Keratinocyte (primary cell): ENCODE data around the gene SKAP1. TPM values are rescaled to one million over a fixed set of nuclear protein-coding genes. Genes with fewer than 3 reads are reported as not detected.

ENCODE experiments used
- DNase-seq: peaks from one replicate; pipeline ENCODE4 v3.0.0-alpha.2; 2011; ENCODE audit warnings: low read depth, missing footprints, low spot score
- FAIRE-seq: peaks from 2 replicates; lab custom pipeline; 2011; peaks lifted over from hg19 to GRCh38; lab: Jason Lieb, UNC
- H2AFZ ChIP-seq: 2 replicates; pipeline ENCODE4 v1.6.0; 2012; ENCODE audit warnings: low read length, control low read depth, inconsistent platforms; ENCODE audit not compliant: control insufficient read depth
- H3K27ac ChIP-seq: 2 replicates; pipeline ENCODE4 v1.5.1; 2011; ENCODE audit warnings: low read length; ENCODE audit not compliant: control insufficient read depth, insufficient read depth
- H3K27me3 ChIP-seq: 3 replicates; pipeline ENCODE4 v1.6.0; 2011; ENCODE audit warnings: low read length; ENCODE audit not compliant: control insufficient read depth, insufficient read depth; ENCODE audit errors: extremely low read depth
- H3K36me3 ChIP-seq, 2 experiments: 2 replicates in 1 of 2; 3 replicates in 1 of 2; pipeline ENCODE4 v1.5.1; 2011; ENCODE audit warnings: low read length in 2 of 2, mild to moderate bottlenecking in 1 of 2; ENCODE audit not compliant: control insufficient read depth in 2 of 2, insufficient read depth in 2 of 2; ENCODE audit errors: extremely low read depth in 1 of 2
- H3K4me1 ChIP-seq: 3 replicates; pipeline ENCODE4 v1.5.1; 2011; ENCODE audit warnings: low read length; ENCODE audit not compliant: control insufficient read depth, insufficient read depth; ENCODE audit errors: extremely low read depth
- H3K4me2 ChIP-seq: 3 replicates; pipeline ENCODE4 v1.6.0; 2011; ENCODE audit warnings: low read depth, low read length; ENCODE audit not compliant: control insufficient read depth, insufficient read depth; ENCODE audit errors: extremely low read depth
- H3K4me3 ChIP-seq, 3 experiments: fragments of 200-600 bp in 1 of 3; sonication (generic) in 1 of 3; 2 replicates in 2 of 3; 3 replicates in 1 of 3; pipeline ENCODE4 v1.5.1; 2011 to 2016; ENCODE audit warnings: low read length in 3 of 3, mild to moderate bottlenecking in 3 of 3, control low read depth in 2 of 3, inconsistent platforms in 1 of 3, low read depth in 1 of 3, mixed read lengths in 1 of 3, mixed run types in 1 of 3, moderate library complexity in 1 of 3; ENCODE audit not compliant: control insufficient read depth in 2 of 3, insufficient read depth in 2 of 3; ENCODE audit errors: extremely low read depth in 1 of 3
- H3K79me2 ChIP-seq: 2 replicates; pipeline ENCODE4 v1.6.0; 2012; ENCODE audit warnings: low read length; ENCODE audit not compliant: control insufficient read depth, insufficient read depth
- H3K9ac ChIP-seq: 3 replicates; pipeline ENCODE4 v1.6.0; 2011; ENCODE audit warnings: low read length; ENCODE audit not compliant: control insufficient read depth, insufficient read depth; ENCODE audit errors: extremely low read depth
- H3K9me1 ChIP-seq: 3 replicates; pipeline ENCODE4 v1.6.0; 2011; ENCODE audit warnings: low read length; ENCODE audit not compliant: control insufficient read depth, insufficient read depth; ENCODE audit errors: extremely low read depth
- H3K9me3 ChIP-seq: 2 replicates; pipeline ENCODE4 v1.5.1; 2012; ENCODE audit warnings: low read depth, low read length; ENCODE audit not compliant: control insufficient read depth
- H4K20me1 ChIP-seq: 3 replicates; pipeline ENCODE4 v1.6.0; 2011; ENCODE audit warnings: low read length; ENCODE audit not compliant: control insufficient read depth, insufficient read depth; ENCODE audit errors: extremely low read depth
- EZH2 ChIP-seq: IDR thresholded peaks from one replicate; pipeline ENCODE4 v1.6.1; 2012; ENCODE audit warnings: inconsistent platforms, mild to moderate bottlenecking, low read length, moderate library complexity
- dilution Hi-C: fragments of 300-500 bp; cut with MboI; formaldehyde crosslinking; loops from one replicate; pipeline ENCODE4 v1.7.0; 2020; ENCODE audit warnings: low sequenced_read_pairs; ENCODE audit not compliant: extremely low pct_ligation_motif_present
- polyA plus RNA-seq, 5 experiments: library from polyadenylated mRNA; depleted of rRNA in 3 of 5; stranded (reverse) in 3 of 5; stranded (forward) in 1 of 5; unstranded in 1 of 5; fragments of >200 nt; gene quantifications; 1 replicate in 1 of 5; 2 replicates in 3 of 5; 3 replicates in 1 of 5; pipeline versions ENCODE4 v1.2.1 to v1.2.3, GENCODE V29; 2011 to 2012; ENCODE audit warnings: missing spikeins in 2 of 5, low read depth in 1 of 5, low replicate concordance in 1 of 5
- TF ChIP-seq, protein P1 (sequence below), 3 experiments: IDR thresholded peaks in 1 of 3; conservative IDR thresholded peaks in 1 of 3; optimal IDR thresholded peaks in 1 of 3; 2 replicates in 2 of 3; 3 replicates in 1 of 3; pipeline versions ENCODE3 to v1.5.1; 2011; ENCODE audit warnings: low read length in 3 of 3, mild to moderate bottlenecking in 3 of 3, moderate library complexity in 2 of 3, control low read depth in 1 of 3, inconsistent platforms in 1 of 3; ENCODE audit not compliant: insufficient read depth in 2 of 3; ENCODE audit errors: extremely low read depth in 1 of 3

Gene SKAP1
- polyA plus RNA-seq, 1 donor (not counting 4 experiments of a cell fraction or from before 2014, with no cell fraction given): not detected

DNA sequence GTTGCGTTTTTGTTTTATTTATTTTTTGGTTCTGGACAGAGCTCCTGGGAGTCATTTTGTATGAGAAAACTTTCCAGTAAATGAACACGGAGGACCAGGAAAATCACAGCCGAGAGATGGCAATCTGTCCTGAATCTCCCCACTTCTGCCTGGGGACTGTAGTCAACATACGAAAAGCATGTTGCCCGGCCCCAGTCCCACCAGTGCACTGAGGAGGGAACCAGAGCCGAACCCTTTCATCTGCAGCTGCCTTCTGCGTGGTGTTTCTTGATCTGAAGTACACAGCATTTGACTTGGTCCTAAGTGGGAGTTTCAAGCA lies 303.5 kb downstream of the SKAP1 start:
- H3K9ac ChIP-seq: no peak overlapping the region
- H3K4me3 ChIP-seq: no peak overlapping the region
- H3K4me1 ChIP-seq: peaks cover 18% of the 10 kb centered on the region
- no peak for TF ChIP-seq EZH2
- dilution Hi-C loops: no loop called here
- H4K20me1 ChIP-seq: no peaks in the 10 kb centered on the region
- H3K9me3 ChIP-seq: no peaks in the 10 kb centered on the region
- H2AFZ ChIP-seq: no peak overlapping the region
- no peaks in the 10 kb centered on the region for H3K79me2 ChIP-seq
- H3K27me3 ChIP-seq: no peaks in the 10 kb centered on the region
- H3K36me3 ChIP-seq: peaks cover 6 to 13% of the 10 kb centered on the region in 2 experiments
- no peak overlapping the region for H3K27ac ChIP-seq
- H3K9me1 ChIP-seq: no peaks in the 10 kb centered on the region
- FAIRE-seq: no peak
- no peak for DNase-seq
- H3K4me2 ChIP-seq: no peak overlapping the region

DNA sequence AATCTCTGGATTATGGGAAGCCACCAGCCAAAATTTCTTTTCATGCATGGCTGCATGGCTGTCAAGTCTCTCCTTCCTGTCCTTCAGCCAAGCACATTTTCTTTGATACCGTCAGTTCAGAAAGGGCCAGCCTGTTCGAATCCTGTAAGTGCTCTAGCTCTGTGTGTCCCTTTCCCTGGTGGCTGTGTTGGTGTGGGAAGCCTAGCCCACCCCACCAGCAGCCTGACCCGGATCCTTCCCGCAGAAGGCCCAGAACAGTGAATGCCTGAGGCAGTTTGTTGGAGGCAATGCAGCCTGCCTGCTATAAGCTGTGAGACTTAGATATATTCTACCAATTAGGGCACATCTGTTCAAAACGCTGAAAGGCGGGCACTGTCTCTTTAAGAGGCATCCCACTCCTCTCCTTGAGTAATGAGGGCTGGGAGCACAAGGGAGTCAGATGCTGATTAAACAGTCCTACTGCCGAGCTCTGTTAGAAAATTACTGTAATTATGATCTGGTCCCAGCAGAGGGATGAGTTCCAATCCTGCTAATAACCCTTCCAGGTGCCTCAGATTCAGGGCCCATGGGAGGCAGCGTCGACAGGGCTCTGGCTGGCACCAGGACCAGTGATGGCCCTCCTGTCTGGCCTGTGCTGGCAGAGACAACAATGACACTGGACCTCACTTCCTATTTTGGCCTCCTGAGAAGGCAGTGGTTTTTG lies 304.0 kb downstream of the SKAP1 start:
- H3K27ac ChIP-seq: no peak overlapping the region
- dilution Hi-C loops: no loop called here
- no peak for TF ChIP-seq EZH2
- TF ChIP-seq, protein P1, sequence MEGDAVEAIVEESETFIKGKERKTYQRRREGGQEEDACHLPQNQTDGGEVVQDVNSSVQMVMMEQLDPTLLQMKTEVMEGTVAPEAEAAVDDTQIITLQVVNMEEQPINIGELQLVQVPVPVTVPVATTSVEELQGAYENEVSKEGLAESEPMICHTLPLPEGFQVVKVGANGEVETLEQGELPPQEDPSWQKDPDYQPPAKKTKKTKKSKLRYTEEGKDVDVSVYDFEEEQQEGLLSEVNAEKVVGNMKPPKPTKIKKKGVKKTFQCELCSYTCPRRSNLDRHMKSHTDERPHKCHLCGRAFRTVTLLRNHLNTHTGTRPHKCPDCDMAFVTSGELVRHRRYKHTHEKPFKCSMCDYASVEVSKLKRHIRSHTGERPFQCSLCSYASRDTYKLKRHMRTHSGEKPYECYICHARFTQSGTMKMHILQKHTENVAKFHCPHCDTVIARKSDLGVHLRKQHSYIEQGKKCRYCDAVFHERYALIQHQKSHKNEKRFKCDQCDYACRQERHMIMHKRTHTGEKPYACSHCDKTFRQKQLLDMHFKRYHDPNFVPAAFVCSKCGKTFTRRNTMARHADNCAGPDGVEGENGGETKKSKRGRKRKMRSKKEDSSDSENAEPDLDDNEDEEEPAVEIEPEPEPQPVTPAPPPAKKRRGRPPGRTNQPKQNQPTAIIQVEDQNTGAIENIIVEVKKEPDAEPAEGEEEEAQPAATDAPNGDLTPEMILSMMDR (optimal IDR thresholded peaks at IDR 0.05 in 1 of 3, IDR thresholded peaks at IDR 0.05 in 1 of 3, conservative IDR thresholded peaks at IDR 0.05 in 1 of 3; ENCODE audit: extremely low read depth in 1 of 3, insufficient read depth in 2 of 3, low read length in 3 of 3): no peak
- H3K36me3 ChIP-seq: peaks cover 11 to 13% of the 10 kb centered on the region in 2 experiments
- no peak overlapping the region for H3K4me2 ChIP-seq
- H2AFZ ChIP-seq: no peak overlapping the region
- no peak overlapping the region for H3K9ac ChIP-seq
- H3K27me3 ChIP-seq: no peaks in the 10 kb centered on the region
- FAIRE-seq (no peak), DNase-seq (no peak)
- H3K9me1 ChIP-seq: no peaks in the 10 kb centered on the region
- no peaks in the 10 kb centered on the region for H3K9me3 ChIP-seq
- no peaks in the 10 kb centered on the region for H3K79me2 ChIP-seq
- H3K4me3 ChIP-seq: no peak overlapping the region
- H3K4me1 ChIP-seq: peaks cover 18% of the 10 kb centered on the region
- H4K20me1 ChIP-seq: no peaks in the 10 kb centered on the region
